ENCODE data around the gene STARD6.
"Not testable (repeated sequence)": the region's sequence is repeated elsewhere in the genome, so short reads cannot be mapped to it uniquely, and the experiment has no call there.

Gene STARD6

DNA sequence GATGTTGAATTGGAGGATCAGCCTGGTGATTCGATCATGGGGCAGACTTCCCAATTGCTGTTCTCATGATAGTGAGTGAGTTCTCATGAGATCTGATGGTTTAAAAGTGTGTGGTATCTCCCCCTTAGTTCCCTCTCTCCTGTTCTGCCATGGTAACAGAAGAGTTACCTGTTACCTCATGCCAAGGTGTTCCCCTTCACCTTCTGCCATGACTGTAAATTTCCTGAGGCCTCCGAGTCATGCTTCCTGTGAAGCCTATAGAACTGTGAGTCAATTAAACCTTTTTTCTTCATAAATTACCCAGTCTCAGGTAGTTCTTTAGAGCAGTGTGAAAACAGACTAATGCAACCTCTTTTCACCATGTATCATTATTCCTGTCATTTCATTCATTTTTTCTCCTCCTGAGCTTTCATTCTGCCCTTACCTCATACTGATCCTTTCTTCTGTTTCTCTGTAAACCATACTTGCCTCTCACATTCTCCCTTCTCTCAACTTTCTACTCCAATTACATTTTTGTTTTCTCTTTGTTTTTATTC, 22.0 kb downstream of the STARD6 start:
- DNase-seq, result no peak

DNA sequence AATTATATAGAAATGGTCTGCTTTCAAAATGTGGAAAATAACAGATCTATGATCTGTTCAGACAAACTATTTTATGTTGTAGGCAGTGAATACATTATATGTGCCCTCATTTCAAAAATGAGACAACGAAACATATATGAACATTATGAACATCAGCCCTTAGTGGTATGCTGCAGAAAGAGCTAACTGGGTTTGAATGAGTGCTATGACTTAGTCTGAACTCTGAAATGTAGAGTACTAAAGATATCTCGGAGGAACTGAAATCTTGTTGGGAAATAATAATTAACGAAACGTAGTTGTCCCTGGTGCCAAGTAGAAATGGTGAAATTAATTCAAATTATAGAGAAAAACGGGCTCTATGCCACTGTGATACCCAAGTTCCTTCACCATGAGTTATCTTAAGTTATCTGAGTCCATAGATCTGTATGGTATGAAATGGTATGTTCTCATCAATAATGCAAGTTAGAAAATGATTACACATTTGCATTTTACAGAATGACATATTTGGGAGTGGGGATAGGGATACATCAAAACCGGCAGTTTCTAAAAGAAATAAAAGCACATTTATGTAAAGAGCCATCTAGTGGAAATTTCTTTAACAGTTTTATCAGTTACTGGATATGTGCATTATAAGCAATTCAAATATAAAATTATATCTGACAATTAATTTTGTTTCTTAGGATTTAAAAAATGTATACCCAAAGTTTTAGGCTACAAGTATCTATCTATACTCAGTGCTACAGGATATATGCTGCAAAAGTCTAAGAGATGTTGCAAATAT, 26.7 kb downstream of the STARD6 start:
- no peak for DNase-seq

DNA sequence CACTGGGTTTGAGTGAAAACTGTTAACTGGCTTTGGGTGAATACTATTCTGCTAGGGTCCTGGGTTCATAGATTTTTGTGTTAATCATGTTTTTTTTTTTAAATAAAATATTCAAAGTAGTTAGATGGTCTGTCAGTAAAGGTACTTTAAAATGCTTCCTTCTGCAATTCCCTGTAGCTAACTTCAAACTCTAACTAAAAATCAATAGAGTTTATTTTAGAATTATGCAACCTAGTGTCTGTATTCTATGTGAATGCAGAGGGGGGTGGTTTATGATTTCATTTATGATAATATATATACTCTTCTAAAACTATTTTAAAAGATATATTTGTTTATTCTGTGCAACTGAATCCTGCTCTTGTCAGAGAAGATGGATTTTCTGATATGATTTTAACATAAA, 27.9 kb downstream of the STARD6 start:
- no peak for DNase-seq

DNA sequence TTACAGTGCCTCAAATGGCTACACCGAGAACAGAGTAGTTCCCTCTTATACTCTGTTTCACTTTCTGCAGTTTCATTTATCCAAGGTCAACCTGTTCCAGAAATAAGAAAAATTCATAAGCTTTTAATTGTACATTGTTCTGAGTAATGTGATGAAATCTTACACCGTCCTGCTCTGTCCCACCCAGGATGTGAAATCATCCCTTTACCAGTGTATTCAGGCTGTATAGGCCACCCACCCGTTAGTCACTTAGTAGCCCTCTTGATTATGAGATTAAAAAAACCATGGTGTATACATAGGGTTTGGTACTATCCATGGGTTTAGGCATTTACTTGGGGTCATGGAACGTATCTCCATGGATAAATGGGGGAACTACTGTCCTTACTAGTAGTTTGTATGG, 29.8 kb downstream of the STARD6 start:
- DNase-seq, result no peak

DNA sequence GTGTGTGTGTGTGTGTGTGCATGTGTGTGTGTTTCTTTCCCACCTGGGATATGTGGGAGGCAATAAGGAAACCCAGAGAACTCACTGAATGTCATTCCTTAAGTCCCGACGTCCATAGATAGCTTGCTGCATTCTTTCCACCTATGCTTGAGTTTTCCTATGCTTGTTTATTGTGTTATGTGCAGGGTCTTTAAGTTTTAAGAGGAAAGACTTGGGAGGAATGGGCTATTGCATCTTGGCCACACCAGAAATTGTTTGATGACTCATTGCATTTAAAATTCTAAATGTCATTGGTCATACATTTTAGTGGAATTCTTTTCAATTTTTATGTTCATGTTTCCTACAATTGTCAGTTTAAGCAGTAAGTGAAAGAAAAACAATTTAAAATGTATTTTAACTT, 33.7 kb downstream of the STARD6 start:
- DNase-seq, result no peak

DNA sequence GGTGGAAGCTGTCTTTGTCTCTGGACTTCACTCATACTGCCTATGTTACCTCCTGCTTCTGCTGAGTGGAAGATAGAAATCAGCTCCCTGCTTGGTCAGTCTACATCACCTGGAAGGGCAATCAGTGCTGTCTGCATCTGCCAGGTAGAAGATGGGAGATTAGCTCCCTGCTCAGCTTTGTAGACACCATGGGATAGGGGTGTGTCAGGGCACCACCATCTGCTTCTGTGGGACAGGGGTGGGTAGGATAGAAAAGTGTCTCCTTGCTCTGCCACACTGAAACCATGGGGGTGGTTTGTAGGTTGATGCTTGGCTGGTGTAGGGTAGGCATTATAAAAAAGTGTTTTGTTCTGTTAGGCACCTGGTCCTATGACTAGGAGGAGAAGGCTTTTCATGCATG, 34.1 kb downstream of the STARD6 start:
- no peak for DNase-seq

DNA sequence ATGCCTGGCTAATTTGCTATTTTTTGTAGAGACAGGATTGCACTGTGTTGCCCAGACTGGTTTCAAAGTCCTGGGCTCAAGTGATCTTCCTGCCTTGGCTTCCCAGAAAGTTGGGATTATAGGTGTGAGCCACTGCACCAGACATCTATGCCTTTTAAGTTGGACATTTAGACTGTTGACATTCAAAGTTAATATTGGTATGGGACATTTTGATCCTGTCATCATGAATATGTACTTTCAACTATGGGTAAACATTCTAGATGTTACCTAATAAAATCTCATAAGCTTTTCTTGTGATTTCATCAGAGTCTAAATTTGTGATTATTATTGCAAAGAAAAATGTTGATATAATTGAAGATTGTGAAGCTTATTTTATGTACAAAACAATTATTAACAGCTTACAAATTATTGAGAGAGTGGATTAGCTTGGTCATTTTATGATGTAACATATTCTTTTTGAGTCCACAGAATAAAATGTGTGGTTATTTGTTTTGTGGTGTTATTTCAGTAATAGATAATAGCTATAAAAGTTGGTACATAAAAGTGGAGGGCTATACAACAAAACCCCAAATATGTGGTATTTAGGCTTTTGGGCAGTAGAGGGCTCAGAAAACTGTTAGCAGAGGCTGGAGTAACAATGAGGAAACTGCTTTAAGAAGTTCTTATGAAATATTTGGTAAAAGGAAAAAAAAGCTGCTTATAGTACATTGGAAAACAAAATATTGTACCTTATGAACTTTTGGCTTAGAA, 41.4 kb downstream of the STARD6 start:
- DNase-seq, result no peak

DNA sequence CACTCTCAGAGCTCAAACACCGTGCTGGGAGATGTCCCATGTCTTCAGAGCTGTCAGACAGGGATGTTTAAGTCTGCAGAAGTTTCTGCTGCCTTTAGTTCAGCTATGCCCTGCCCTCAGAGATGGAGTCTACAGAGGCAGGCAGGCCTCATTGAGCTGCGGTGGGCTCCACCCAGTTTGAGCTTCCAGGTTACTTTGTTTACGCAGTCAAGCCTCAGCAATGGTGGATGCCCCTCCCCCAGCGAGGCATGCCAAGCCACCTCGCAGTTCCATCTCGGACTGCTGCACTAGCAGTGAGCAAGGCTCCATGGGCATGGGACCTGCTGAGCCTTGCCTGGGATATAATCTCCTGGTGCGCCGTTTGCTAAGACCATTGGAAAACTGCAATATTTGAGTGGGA, 48.1 kb downstream of the STARD6 start:
- DNase-seq, result not testable (repeated sequence)

DNA sequence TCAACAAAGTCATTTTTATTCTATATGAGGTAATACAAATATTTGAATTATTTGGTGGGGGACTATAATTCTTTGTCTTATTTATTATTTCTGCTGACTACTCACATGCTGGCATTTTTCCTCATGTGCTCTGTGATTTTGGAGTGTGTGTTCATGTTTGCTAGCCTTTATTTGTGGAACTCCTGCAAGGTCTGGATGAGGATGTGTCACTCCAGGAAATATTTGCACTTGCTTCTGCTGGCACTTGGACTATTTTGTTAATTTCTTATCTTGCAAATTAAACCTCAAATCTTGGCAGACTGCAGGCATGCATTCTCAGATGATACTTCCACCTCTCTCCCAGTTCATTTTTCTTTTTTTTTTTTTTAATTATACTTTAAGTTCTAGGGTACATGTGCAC, 54.2 kb downstream of the STARD6 start:
- DNase-seq, result no peak

DNA sequence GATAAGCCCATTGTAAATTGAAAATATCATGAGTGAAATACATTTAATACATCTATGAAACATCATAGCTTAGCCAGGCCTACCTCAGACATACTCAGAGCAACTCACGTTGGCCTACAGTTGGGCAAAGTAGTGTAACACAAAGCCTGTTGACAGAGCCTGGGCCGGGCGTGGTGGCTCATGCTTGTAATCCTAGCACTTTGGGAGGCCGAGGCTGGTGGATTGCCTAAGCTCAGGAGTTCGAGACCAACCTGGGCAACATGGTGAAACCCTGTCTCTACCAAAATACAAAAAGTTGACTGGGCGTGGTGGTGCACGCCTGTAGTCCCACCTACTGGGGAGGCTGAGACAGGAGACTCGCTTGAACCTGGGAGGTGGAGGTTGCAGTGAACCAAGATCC, 58.7 kb downstream of the STARD6 start:
- not testable (repeated sequence) for DNase-seq

DNA sequence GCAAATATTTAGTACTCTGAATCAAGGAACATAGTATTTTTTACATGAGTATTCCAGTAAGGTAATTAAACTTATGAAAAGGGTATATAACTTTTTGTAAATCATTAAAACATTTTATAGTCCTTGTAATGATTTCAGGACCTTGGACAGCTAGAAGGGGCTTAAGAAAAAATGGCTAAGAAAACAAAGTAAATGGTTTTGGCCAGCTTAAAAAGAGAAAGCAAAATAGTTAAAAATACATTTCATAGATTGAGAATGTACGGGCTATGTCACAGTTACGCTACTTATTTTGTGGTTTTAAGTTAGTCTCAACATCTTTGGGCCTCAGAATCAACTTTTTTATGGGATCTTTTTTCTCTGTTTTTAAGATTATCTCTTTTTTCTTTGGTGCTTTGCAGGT, 61.6 kb downstream of the STARD6 start:
- no peak for DNase-seq

DNA sequence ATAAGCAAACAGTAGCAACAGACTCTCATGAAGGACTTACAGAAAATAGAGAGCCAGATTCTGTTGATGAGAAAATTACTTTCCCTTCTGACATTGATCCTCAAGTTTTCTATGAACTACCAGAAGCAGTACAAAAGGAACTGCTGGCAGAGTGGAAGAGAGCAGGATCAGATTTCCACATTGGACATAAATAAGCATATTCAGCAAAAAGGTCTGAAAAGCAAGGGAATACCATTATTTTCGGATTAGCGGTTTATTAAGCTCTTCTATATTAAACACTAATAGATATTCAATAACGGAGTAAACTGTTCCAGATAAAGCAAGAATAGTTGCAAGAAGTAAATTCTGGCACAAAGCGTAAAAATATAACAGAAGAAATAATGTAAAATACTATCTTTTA, 63.4 kb downstream of the STARD6 start:
- no peak for DNase-seq

DNA sequence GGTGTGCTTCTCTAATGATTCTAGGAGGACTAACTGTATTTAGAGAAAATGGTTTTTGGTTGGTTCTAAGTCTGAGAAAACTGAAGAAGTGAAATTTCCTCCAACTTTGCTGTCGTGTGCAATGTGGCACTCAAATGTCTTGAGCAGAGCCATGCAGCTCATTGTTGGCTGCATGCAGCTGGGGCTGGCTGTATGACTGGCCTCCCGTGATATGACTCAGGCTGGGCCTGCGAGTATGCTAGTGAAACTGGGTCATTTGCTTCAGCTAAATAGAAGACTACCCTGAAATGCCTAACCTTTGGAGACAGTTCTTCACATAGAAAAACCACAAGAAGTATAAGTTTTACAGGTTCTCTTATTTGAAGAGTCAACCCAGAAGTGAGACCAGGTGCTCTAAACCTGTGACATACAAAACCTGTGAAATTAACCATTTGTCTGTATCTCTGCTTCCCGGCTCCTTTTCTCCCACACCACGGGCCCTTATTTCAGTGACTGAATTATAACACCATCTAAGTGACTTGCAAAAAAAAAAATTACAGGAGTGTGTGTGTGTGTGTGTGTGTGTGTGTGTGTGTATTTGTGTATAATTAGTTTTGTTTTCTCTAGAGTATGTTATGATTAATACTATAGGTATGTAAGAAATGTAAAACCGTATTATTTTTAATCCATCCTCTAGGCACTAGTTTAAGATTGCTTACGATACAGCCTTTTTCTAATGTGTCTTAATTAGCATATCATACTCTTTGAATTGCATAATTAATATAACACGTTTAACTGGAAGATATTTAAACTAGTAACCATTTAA, 72.5 kb downstream of the STARD6 start:
- no peak for DNase-seq

DNA sequence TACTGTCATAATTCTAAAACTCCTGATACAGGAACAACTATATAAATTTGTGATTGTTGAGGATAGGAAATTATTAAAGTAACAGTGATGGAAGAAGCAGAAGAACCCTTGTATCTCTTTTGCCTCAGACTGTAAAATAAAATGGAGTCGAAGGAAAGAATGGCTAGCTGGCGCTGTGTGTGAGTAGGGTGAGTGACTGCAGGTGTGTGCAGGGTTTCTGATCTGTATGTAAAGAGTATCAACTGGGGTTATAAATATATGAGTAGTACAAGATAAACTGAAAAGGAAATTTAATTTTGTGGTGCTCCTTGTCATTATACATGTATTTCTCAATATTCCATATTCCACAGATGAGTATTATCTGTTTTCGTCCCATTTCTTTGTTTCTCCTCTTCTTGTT, 73.1 kb downstream of the STARD6 start:
- no peak for DNase-seq

DNA sequence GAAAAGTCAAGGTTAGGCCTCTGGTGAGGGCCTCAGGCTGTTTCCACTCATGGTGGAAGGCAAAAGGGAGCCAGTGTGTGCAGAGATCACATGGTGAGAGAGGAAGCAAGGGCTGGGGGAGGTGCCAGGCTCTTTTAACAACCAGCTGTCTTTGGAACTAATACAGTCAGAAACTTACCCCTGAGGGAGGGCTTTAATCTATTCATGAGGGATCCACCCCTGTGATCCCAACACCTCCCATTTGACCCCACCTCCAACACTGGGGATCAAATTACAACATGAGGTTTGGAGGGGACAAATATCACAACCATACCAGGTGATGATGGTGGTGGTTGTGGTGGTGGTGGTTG, 77.5 kb downstream of the STARD6 start:
- no peak for DNase-seq

DNA sequence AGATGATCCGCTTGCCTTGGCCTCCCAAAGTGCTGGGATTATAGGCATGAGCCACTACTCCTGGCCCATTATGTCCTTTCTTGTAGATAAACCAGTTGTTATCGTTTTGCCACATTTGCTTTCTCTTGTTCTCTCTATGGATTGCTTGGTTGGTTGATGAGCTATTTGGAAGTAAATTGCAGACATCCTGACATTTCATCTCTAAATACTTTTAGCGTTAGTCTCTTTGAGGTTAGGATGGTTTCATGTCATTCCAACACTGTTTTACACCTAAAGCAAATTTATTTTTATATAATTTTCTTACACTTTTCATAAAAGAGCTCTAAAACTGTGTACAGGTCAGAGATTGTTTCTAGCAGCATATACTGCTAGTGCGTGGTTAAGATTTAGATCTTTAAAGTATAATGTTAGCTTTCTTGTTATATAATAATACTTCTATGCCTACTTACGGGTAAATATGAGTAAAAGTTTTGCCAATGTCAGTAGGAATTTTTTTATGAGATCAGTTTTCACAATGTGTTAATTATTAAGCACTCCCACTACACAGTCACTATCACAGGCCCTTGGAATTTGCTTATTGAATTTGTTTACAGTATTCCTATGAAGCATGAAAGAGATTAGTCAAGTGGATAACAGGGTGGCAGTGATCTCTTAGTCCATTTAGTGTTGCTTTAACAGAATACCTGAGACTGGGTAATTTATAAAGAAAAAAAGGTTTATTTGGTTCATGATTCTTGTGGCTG, 78.0 kb downstream of the STARD6 start:
- no peak for DNase-seq

DNA sequence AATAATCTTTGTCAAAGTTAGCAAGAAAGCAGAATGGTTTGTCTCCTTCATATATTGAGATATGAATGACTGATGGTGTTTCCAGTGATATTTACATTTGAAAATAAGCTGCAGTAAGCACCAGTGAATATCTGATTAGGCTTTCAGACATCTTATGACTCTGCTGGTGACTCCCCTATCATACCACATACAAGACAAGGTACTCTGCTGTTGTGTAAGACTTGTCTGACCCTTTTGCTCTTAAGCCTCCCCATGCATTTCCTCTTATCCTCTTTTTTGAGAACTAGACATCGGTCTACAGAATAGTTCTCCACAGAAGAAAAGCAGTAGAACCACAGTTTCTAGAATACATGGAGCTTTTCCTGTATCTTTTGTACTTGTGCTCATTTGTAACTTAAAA, 79.0 kb downstream of the STARD6 start:
- no peak for DNase-seq

DNA sequence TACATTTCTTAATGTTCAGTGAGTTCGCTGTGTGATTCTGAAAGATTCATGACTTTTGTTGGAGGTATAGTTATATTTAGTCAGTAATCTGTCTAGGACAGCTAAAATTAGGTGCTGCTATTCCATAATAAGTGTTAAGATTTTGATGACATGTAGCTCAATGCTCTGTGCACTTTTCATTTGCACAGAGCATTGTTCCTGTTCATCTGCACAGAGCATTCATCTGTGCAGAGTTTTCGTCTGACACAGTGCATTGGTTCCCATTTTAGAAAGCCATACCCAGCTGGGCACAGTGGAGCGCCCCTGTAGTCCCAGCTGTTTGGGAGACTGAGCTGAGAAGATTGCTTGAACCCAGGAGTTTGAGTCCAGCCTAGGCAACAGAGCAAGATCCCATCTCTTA, 79.8 kb downstream of the STARD6 start:
- DNase-seq, result no peak
